IMR-90 (cell line): ENCODE measurements around the gene SHROOM3. TPM values are rescaled to one million over a fixed set of nuclear protein-coding genes. Genes with fewer than 3 reads are reported as not detected.

Source experiments
- ATAC-seq: fragments of 200-7000 bp; cut with Tn5 transposase; 2 replicates; pipeline ENCODE4 v1.9.1; 2020; ENCODE audit warnings: low read depth, mild to moderate bottlenecking, moderate library complexity
- BruUV-seq: library from RNA; stranded (reverse); fragments of 400-500 nt; replicated peaks from 2 replicates; lab custom pipeline; 2021; lab: Mats Ljungman, UMichigan
- CTCF ChIA-PET: fragments of 300-600 bp; formaldehyde crosslinking; extraction: SDS; loops from one replicate; lab custom pipeline; 2021; ENCODE audit warnings: antibody characterized with exemption; lab: Yijun Ruan, JAX
- POLR2A ChIA-PET: fragments of 300-600 bp; sonication (Branson Sonifier 250); formaldehyde crosslinking; loops from one replicate; lab custom pipeline; 2022; ENCODE audit warnings: antibody characterized with exemption; ENCODE audit not compliant: unreplicated experiment; lab: Charles Lee
- DNase-seq: peaks from one replicate; pipeline ENCODE4 v3.0.0; 2013
- H2AFZ ChIP-seq: replicated peaks from 2 replicates; pipeline ENCODE3; 2013; ENCODE audit warnings: low read length, mild to moderate bottlenecking; ENCODE audit not compliant: poor library complexity
- H2AK5ac ChIP-seq: 2 replicates; pipeline ENCODE4 v1.6.1; 2013; ENCODE audit warnings: low read depth, low read length, inconsistent platforms
- H2AK9ac ChIP-seq: replicated peaks from 2 replicates; pipeline ENCODE3; 2013; ENCODE audit warnings: mild to moderate bottlenecking, low read depth, low read length, moderate library complexity; ENCODE audit not compliant: poor library complexity
- H2BK120ac ChIP-seq: 2 replicates; pipeline ENCODE4 v1.6.1; 2013; ENCODE audit warnings: low read depth, low read length, inconsistent platforms
- H2BK15ac ChIP-seq: 3 replicates; pipeline ENCODE4 v1.6.1; 2013; ENCODE audit warnings: low read depth, low read length, inconsistent platforms
- H2BK20ac ChIP-seq: 2 replicates; pipeline ENCODE4 v1.6.1; 2013; ENCODE audit warnings: low read depth, mild to moderate bottlenecking, inconsistent platforms, low read length, moderate library complexity
- H2BK5ac ChIP-seq: 2 replicates; pipeline ENCODE4 v1.6.1; 2013; ENCODE audit warnings: mild to moderate bottlenecking, low read depth, low read length, inconsistent platforms; ENCODE audit not compliant: poor library complexity, severe bottlenecking
- H3K14ac ChIP-seq: replicated peaks from 2 replicates; pipeline ENCODE4 v1.6.1; 2013; ENCODE audit warnings: low read depth, low read length, inconsistent platforms
- H3K18ac ChIP-seq: 2 replicates; pipeline ENCODE4 v1.6.1; 2013; ENCODE audit warnings: low read depth, low read length, control low read depth
- H3K23ac ChIP-seq: 2 replicates; pipeline ENCODE4 v1.6.1; 2013; ENCODE audit warnings: low read depth, low read length, inconsistent platforms
- H3K27ac ChIP-seq: 2 replicates; pipeline ENCODE4 v1.5.1; 2013; ENCODE audit warnings: mild to moderate bottlenecking, control low read depth, low read length; ENCODE audit not compliant: insufficient read depth
- H3K27me3 ChIP-seq: 2 replicates; pipeline ENCODE4 v1.6.1; 2013; ENCODE audit warnings: low read length; ENCODE audit not compliant: control insufficient read depth, insufficient read depth
- H3K36me3 ChIP-seq: 2 replicates; pipeline ENCODE4 v1.6.1; 2013; ENCODE audit warnings: low read length, mixed read lengths; ENCODE audit not compliant: control insufficient read depth, insufficient read depth
- H3K4ac ChIP-seq: 2 replicates; pipeline ENCODE4 v1.6.1; 2013; ENCODE audit warnings: low read depth, low read length, inconsistent platforms
- H3K4me1 ChIP-seq: 2 replicates; pipeline ENCODE4 v1.6.1; 2013; ENCODE audit warnings: low read length, mixed read lengths; ENCODE audit not compliant: control insufficient read depth, insufficient read depth
- H3K4me2 ChIP-seq: 2 replicates; pipeline ENCODE4 v1.6.1; 2013; ENCODE audit warnings: low read depth, mild to moderate bottlenecking, control low read depth, low read length, moderate library complexity
- H3K4me3 ChIP-seq: 2 replicates; pipeline ENCODE4 v1.5.1; 2013; ENCODE audit warnings: low read depth, mild to moderate bottlenecking, control low read depth, low read length, moderate library complexity; ENCODE audit not compliant: insufficient read depth
- H3K56ac ChIP-seq: 2 replicates; pipeline ENCODE4 v1.6.1; 2013; ENCODE audit warnings: low read length, inconsistent platforms; ENCODE audit not compliant: insufficient read depth; ENCODE audit errors: extremely low read depth
- H3K79me1 ChIP-seq, 2 experiments: 2 replicates each; pipeline ENCODE4 v1.6.1; 2013; ENCODE audit warnings: low read length in 2 of 2, inconsistent platforms in 1 of 2, low read depth in 1 of 2
- H3K9ac ChIP-seq: 2 replicates; pipeline ENCODE4 v1.6.1; 2013; ENCODE audit warnings: low read depth, low read length, control low read depth
- H3K9me1 ChIP-seq: 2 replicates; pipeline ENCODE4 v1.6.1; 2013; ENCODE audit warnings: low read length, inconsistent platforms; ENCODE audit not compliant: insufficient read depth
- H3K9me3 ChIP-seq: 2 replicates; pipeline ENCODE4 v1.6.1; 2013; ENCODE audit warnings: low read length; ENCODE audit not compliant: control insufficient read depth, insufficient read depth
- H4K20me1 ChIP-seq: 2 replicates; pipeline ENCODE4 v1.6.1; 2013; ENCODE audit warnings: low read length, inconsistent platforms; ENCODE audit not compliant: insufficient read depth
- H4K5ac ChIP-seq: 2 replicates; pipeline ENCODE4 v1.6.1; 2013; ENCODE audit warnings: mild to moderate bottlenecking, low read depth, low read length, control low read depth
- H4K8ac ChIP-seq, 2 experiments: 2 replicates each; pipeline ENCODE4 v1.6.1; 2013; ENCODE audit warnings: low read depth in 2 of 2, low read length in 2 of 2, control low read depth in 1 of 2, inconsistent platforms in 1 of 2
- H4K91ac ChIP-seq: 2 replicates; pipeline ENCODE4 v1.6.1; 2013; ENCODE audit warnings: low read depth, low read length, inconsistent platforms; ENCODE audit not compliant: insufficient read depth
- CTCF ChIP-seq: conservative IDR thresholded peaks from 2 replicates; pipeline ENCODE4 v1.5.1; 2012; ENCODE audit warnings: mild to moderate bottlenecking, low read depth, low read length, improper control_type of control experiment
- MAFK ChIP-seq: IDR thresholded peaks from 2 replicates; pipeline ENCODE4 v1.6.1; 2012; ENCODE audit warnings: low read depth, low read length, improper control_type of control experiment
- RCOR1 ChIP-seq: IDR thresholded peaks from 2 replicates; pipeline ENCODE4 v1.6.1; 2012; ENCODE audit warnings: mild to moderate bottlenecking, low read length, improper control_type of control experiment; ENCODE audit not compliant: insufficient replicate concordance
- USF2 ChIP-seq: fragments of 150-350 bp; IDR thresholded peaks from 2 replicates; pipeline ENCODE4 v1.6.1; 2017; ENCODE audit warnings: mild to moderate bottlenecking, antibody characterized with exemption, low read length, low read depth
- dilution Hi-C: fragments of 300-500 bp; cut with HindIII; formaldehyde crosslinking; loops from one replicate; pipeline ENCODE4 v1.14.3; 2018; ENCODE audit warnings: low sequenced_read_pairs; ENCODE audit not compliant: unreplicated experiment
- in situ Hi-C: fragments of 300-500 bp; cut with MboI; formaldehyde crosslinking; loops from 3 replicates; pipeline ENCODE4 v1.14.3; 2019; ENCODE audit warnings: low sequenced_read_pairs, inconsistent platforms, mixed read lengths
- intact Hi-C: fragments of 100-400 bp; cut with micrococcal nuclease; formaldehyde crosslinking; loops from 2 replicates; pipeline ENCODE4 v1.10.0; 2022
- polyA plus RNA-seq, 3 experiments: library from polyadenylated mRNA; depleted of rRNA; stranded (reverse); fragments of >200 nt; gene quantifications; 2 replicates each; pipeline ENCODE4 v1.2.3, GENCODE V29; 2012; ENCODE audit warnings: low replicate concordance in 1 of 3
- total RNA-seq: library from RNA; depleted of rRNA; stranded (reverse); fragments of >200 nt; gene quantifications from 2 replicates; pipeline ENCODE4 v1.2.3, GENCODE V29; 2012

Gene SHROOM3
- total and polyA plus RNA-seq, 2 of the 4 experiments (the other 2 are of a cell fraction) = 10.8 to 19.5 TPM

GRCh38 chr4:76792418-76792817 is 357.4 kb downstream of the SHROOM3 start:
- Histone ChIP-seq H3K14ac (no peak overlapping the region), H4K91ac (no peak overlapping the region), H3K4ac (no peak overlapping the region), H4K5ac (no peak overlapping the region), H2BK120ac (no peak overlapping the region), H3K36me3 (no peaks in the 10 kb centered on the region), H3K4me2 (no peak overlapping the region), H3K27me3 (no peaks in the 10 kb centered on the region), H3K4me1 (no peaks in the 10 kb centered on the region), H4K20me1 (no peaks in the 10 kb centered on the region), H3K23ac (no peak overlapping the region), H2BK5ac (no peak overlapping the region), H3K9ac (no peak overlapping the region), H2AK5ac (no peak overlapping the region), H3K79me1 (no peaks in the 10 kb centered on the region), H2AK9ac (no peak overlapping the region), H3K4me3 (no peak overlapping the region), H4K8ac (no peak overlapping the region), H2BK20ac (no peak overlapping the region), H3K9me1 (no peaks in the 10 kb centered on the region), H3K18ac (no peak overlapping the region), H2AFZ (no peak overlapping the region), H3K27ac (no peak overlapping the region), H3K9me3 (no peaks in the 10 kb centered on the region), H3K56ac (no peak overlapping the region), H2BK15ac (no peak overlapping the region)
- DNase-seq (no peak), ATAC-seq (no peak)
- dilution Hi-C loops = no loop called here
- no TSS peak for BruUV-seq
- TF ChIP-seq RCOR1 (no peak), MAFK (peak; percentile 85), CTCF (no peak), USF2 (no peak)
- intact Hi-C loops = no loop called here
- POLR2A ChIA-PET = interaction anchor here (0.9 kb wide), 1 partner anchor 9 kb away, joined by 4 read pairs; no protein-coding TSS in a partner anchor
- CTCF ChIA-PET = no interaction called here
- in situ Hi-C loops = no loop called here
